SJSA1 (cell line): ENCODE data around the gene MLIP. TPM values are rescaled to one million over a fixed set of nuclear protein-coding genes. Genes with fewer than 3 reads are reported as not detected.

ENCODE experiments used
- DNase-seq, 2 experiments: peaks; one replicate each; pipeline ENCODE4 v3.0.0-alpha.2; 2015 to 2020; ENCODE audit warnings: low spot score in 2 of 2, low read depth in 1 of 2
- H3K27ac ChIP-seq: fragments of 250-450 bp; sonication (Bioruptor Pico); 2 replicates; pipeline ENCODE4 v1.5.1; 2020; ENCODE audit warnings: mild to moderate bottlenecking, moderate library complexity
- H3K27me3 ChIP-seq: fragments of 250-450 bp; sonication (Bioruptor Pico); replicated peaks from 2 replicates; pipeline ENCODE4 v1.5.1; 2020; ENCODE audit warnings: mild to moderate bottlenecking, moderate library complexity
- H3K36me3 ChIP-seq: fragments of 250-450 bp; sonication (Bioruptor Pico); 2 replicates; pipeline ENCODE4 v1.5.1; 2020; ENCODE audit warnings: mild to moderate bottlenecking
- H3K4me1 ChIP-seq: fragments of 250-450 bp; sonication (Bioruptor Pico); replicated peaks from 2 replicates; pipeline ENCODE4 v1.6.1; 2021; ENCODE audit warnings: mild to moderate bottlenecking
- H3K4me3 ChIP-seq: fragments of 250-450 bp; sonication (Bioruptor Pico); 2 replicates; pipeline ENCODE4 v1.5.1; 2020; ENCODE audit warnings: mild to moderate bottlenecking
- H3K9me3 ChIP-seq: fragments of 250-450 bp; sonication (Bioruptor Pico); replicated peaks from 2 replicates; pipeline ENCODE4 v1.5.1; 2020; ENCODE audit warnings: mild to moderate bottlenecking
- total RNA-seq: library from RNA; depleted of rRNA; stranded (reverse); fragments of >200 nt; shearing (Covaris generic); gene quantifications from 2 replicates; pipeline ENCODE4 v1.2.3, GENCODE V29; 2014; rRNA removed

MLIP gene
- total RNA-seq, 1 experiment from 2014 or later = not detected

GRCh38 chr6:54299542-54300269 lies 188.5 kb downstream of the MLIP start:
- no peak for DNase-seq
- no peaks in the 10 kb centered on the region for H3K4me1 ChIP-seq
- H3K9me3 ChIP-seq = no peaks in the 10 kb centered on the region
- no peak overlapping the region for H3K4me3 ChIP-seq
- no peaks in the 10 kb centered on the region for H3K27me3 ChIP-seq
- H3K27ac ChIP-seq = no peak overlapping the region
- H3K36me3 ChIP-seq = no peaks in the 10 kb centered on the region

- no peaks in the 10 kb centered on the region for H3K4me1 ChIP-seq
- H3K27me3 ChIP-seq = no peaks in the 10 kb centered on the region
- no peak overlapping the region for H3K4me3 ChIP-seq
- no peak for DNase-seq
- no peaks in the 10 kb centered on the region for H3K36me3 ChIP-seq
- H3K9me3 ChIP-seq = no peaks in the 10 kb centered on the region
- no peak overlapping the region for H3K27ac ChIP-seq
Measured at GRCh38 chr6:54301770-54302169, 190.5 kb downstream of the MLIP start.

GRCh38 chr6:54307439-54307910 lies 196.2 kb downstream of the MLIP start:
- H3K27me3 ChIP-seq = no peaks in the 10 kb centered on the region; the same call in 1 of the 2 replicates
- no peak for DNase-seq
- H3K9me3 ChIP-seq = no peaks in the 10 kb centered on the region
- no peak overlapping the region for H3K27ac ChIP-seq
- H3K36me3 ChIP-seq = no peaks in the 10 kb centered on the region
- H3K4me3 ChIP-seq = no peak overlapping the region
- H3K4me1 ChIP-seq = no peaks in the 10 kb centered on the region

DNA sequence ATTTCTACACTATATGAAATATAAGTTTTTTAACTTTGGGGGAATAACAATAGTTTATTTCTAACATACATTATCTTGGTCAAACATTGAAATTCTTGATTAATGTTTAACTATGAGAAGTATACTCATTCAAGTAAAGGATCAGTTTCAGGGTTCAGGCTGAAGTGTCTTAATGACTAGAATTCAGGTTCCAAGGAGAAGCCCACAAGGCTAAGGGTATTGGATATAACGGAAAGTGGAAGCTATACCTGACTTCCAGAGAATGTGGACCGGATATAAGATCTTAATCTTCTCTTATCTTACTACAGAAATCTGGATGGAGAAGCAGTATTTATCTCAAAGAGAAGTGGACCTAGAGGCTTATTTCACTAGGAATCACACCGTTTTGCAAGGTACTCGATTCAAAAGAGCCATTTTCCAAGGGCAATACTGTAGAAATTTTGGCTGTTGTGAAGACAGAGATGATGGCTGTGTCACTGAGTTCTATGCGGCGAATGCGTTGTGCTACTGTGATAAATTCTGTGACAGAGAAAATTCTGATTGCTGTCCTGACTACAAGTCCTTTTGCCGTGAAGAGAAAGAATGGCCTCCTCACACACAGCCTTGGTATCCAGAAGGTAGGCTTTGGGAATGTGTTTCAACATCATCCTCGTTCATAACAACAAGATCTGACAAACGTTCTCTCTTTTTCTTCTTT lies 197.2 kb downstream of the MLIP start, which contains the start of gene TINAG:
TSS of gene TINAG (plus strand) at position 153 of the 697 bp plus-strand sequence. CDS start at position 263, 110 bp downstream.
- Histone ChIP-seq H3K27ac (no peak within 1 kb of the TSS), H3K4me3 (no peak within 1 kb of the TSS), H3K9me3 (no peaks in the 10 kb centered on the region), H3K4me1 (no peaks in the 10 kb centered on the region), H3K27me3 (no peaks in the 10 kb centered on the region; the same call in 1 of the 2 replicates), H3K36me3 (no peaks in the 10 kb centered on the region)
- DNase-seq = no peak

DNA sequence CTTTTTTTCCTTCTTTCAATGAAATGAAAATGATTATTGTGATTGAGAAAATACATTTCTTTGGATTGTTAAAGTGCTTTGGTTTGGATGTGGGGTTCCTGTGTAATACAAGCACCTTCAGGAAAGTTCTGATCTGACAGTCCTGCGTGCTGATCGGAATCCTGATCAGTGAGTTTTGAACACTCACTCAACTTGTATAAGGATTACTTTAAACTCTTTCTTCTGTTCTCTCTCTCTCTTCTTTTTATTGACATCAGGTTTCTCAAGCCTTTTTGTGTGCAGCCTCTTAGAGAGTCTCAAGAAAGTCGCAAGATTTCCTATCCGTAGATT lies 197.7 kb downstream of the MLIP start:
- H3K9me3 ChIP-seq = no peaks in the 10 kb centered on the region
- H3K27me3 ChIP-seq = no peaks in the 10 kb centered on the region; the same call in 1 of the 2 replicates
- no peaks in the 10 kb centered on the region for H3K36me3 ChIP-seq
- no peak for DNase-seq
- no peaks in the 10 kb centered on the region for H3K4me1 ChIP-seq
- no peak overlapping the region for H3K4me3 ChIP-seq
- no peak overlapping the region for H3K27ac ChIP-seq

- H3K36me3 ChIP-seq = no peaks in the 10 kb centered on the region
- H3K4me3 ChIP-seq = no peak overlapping the region
- H3K4me1 ChIP-seq = no peaks in the 10 kb centered on the region
- DNase-seq = no peak
- H3K27me3 ChIP-seq = no peaks in the 10 kb centered on the region; the same call in 1 of the 2 replicates
- no peak overlapping the region for H3K27ac ChIP-seq
- no peaks in the 10 kb centered on the region for H3K9me3 ChIP-seq
Measured at GRCh38 chr6:54310377-54311152, 199.3 kb downstream of the MLIP start.

DNA sequence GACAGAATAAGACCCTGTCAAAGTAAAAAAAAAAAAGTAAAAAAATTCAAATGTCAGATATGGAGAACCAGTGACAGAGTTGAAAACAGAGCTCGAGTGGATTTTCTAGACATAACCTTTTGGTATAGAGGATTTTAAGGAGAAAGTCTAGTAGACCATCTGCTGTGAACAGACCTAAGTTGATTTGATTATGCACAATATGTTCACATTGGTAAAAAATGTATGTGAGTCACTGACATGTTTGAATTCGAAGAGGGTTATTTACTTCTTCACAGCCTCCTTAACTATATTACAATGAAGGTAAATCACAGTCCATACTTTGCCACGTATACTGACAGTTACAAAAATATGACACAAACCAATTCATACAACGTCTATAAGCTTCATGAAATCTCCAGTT lies 204.4 kb downstream of the MLIP start:
- Histone ChIP-seq H3K27me3 (no peaks in the 10 kb centered on the region; the same call in 1 of the 2 replicates), H3K4me1 (no peaks in the 10 kb centered on the region), H3K36me3 (no peaks in the 10 kb centered on the region), H3K4me3 (no peak overlapping the region), H3K27ac (no peak overlapping the region), H3K9me3 (no peaks in the 10 kb centered on the region)
- DNase-seq = no peak

Other genes with a start within 250 kb of the MLIP start
- gene TINAG, start 197.0 kb downstream of the MLIP start, total RNA-seq = not detected in 2 replicates